GM19351 (cell line): ENCODE results near the gene TCAIM.
"Not testable (repeated sequence)": the region's sequence is repeated elsewhere in the genome, so short reads cannot be mapped to it uniquely, and the experiment has no call there.

Source experiments
- ATAC-seq: cut with Tn5 transposase; IDR thresholded peaks from one replicate; pipeline ENCODE4 v1.9.1; 2021; ENCODE audit warnings: mild to moderate bottlenecking, moderate library complexity; ENCODE audit not compliant: unreplicated experiment

TCAIM gene

DNA sequence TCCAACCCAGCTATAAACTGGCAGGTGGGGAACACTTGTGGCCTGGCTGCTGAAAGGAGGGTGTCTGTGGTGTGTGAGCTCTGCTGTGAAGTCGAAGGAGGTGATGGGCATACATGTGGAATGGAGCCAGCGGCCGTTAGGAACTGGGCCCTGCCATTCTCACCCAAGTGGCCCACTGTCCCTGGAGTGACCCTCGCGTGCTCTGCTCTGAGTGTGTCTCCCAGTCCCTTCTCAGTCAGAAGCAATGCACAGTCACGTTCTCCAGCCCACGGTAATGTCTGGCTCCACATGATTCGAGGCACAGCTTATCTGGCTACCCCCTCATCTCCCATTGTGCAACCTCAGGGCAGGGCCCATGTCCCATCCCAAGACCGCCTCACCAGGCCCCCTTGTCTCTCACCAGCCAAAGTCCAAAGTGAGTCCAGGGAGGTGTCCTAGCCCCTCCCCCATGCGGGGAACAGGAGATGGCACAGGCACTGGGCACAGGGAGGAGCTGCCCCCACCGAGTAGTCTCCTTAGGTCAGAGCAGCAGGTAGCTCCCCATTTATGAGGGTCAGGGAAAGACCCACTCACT lies 76.0 kb downstream of the TCAIM start:
- no peak for ATAC-seq

DNA sequence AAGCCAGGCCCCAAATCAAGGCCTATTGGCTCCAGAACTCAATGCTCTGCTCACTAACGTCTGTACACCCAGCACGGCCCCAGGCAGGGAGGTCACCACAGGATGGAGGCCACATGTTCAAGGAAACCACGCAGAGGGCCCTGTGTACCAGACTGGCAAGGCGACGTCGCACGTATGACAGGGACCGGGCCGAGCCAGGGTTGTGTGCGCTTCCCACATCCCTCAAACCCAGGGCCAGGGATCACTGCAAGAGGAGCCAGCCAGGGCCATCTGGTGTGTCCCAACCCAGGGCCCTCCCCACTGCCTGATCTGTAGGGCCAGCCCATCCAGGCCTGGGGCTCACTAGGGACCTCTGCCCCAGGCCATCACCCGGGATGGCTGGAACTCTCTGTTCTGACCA lies 76.9 kb downstream of the TCAIM start:
- no peak for ATAC-seq

DNA sequence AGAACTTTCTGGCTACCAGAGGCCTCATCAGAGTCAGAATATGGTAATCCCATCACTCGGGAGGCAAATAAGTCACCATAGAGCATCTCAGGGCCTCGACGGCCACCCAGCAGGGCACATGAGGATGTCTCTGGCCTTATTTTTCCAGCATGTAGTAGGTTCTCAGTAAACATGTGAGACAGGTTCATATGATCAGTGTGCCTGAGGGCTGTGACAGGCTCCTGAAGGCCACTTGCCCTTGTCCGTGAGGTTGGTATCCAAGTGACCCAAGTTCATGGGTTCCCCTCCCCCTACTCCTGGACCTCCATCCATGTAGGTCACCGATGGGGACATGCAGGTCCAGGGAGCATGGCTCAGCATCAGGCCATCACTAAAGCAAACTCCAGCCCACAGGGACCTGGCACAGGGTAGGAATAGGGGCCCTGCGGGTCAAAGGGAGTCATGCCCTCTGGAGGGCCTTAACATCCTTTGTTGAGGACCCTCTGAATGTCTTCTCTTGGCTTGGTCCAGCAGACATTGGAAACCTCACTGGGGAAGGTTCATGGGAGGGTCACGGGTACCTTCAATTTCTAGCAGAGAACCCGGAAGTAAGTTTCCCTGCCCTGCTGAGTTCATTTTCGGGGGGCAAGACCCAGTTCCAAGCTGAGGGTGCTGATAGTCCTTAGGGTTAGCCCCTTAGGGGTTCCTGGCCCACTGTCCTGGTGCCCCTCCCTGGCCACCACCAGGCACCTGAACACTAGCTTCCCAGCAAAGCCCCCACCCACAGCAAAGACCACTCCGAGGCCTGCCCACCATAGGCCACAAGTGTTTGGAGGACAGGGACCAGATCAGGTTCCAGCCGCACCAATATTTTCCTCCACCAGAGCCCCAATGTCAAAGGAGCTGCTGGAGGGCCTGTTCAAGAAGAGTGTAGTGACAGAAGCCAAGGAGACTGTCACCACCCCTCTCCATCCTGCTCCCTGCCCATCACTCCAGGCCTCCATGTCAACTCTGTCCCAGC lies 77.8 kb downstream of the TCAIM start:
- ATAC-seq = no peak

DNA sequence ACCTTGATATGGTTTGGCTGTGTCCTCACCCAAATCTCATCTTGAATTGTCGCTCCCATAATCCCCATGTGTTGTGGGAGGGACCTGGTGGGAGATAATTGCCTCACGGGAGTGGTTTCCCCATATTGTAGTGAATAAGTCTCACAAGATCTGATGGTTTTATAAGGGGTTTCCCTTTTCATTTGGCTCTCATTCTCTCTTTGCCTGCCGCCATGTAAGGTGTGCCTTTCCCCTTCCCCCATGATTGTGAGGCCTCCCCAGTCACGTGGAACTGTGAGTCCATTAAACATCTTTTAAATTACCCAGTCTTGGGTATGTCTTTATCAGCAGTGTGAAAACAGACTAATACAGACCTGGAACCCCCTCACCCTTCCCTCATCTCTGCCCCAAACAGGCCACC lies 79.6 kb downstream of the TCAIM start:
- ATAC-seq = not testable (repeated sequence)

DNA sequence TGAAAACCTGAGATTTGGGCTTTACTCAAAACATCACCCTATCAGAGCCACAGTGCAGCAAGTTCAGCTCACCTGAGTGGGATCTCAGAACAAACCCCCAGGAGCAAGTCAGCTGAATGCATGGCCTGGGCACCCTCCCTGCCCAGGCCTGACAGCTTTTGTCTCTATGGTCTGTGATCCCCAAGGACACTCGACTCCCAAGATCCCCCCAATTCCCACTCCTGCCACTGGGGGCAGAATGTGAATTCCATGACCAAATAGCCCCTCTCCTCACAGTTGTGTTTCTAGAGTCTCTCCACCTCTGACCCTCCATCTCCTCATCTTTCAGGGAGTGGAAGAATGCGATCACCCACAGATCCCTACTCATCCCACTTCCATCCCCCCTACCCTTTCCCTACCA lies 80.0 kb downstream of the TCAIM start:
- ATAC-seq = no peak

DNA sequence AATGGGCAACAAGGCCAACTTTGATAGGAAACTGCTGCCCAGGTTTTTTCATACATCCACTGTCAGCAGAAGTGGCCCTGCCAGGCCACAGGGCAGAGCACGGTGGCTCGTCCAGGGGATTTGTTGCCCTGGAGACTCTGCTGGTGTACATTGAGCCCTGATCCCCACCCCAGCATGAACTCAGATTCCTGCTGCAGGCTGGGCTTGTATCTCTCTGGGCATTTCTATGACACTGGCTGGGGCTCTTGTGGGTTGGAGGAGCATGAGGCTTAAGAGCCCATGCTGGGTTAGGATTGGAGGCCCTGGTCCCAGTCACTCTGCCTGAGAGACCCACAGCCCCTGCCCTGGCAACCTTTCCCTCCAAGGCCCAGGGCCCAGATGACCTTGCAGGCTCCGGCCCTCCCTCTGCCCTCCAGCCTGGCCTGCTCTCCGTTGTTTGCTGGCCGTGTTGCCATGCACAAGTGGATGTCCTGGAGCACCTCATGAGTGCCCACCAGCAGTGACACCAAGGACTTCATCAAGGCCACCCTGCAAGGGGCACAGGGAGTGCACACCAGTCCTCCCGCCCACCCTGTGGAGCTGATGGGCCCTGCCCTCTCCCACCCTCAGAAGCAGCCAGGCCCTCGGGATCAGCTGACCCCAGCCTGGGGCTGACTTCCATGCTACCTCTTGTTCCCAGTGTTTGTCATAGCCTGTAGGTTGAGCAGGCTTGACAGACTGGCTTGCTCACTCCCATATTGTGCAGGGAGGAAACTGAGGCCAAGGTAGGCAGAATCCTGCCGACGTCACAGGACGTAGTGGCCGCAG lies 80.8 kb downstream of the TCAIM start:
- ATAC-seq = no peak

DNA sequence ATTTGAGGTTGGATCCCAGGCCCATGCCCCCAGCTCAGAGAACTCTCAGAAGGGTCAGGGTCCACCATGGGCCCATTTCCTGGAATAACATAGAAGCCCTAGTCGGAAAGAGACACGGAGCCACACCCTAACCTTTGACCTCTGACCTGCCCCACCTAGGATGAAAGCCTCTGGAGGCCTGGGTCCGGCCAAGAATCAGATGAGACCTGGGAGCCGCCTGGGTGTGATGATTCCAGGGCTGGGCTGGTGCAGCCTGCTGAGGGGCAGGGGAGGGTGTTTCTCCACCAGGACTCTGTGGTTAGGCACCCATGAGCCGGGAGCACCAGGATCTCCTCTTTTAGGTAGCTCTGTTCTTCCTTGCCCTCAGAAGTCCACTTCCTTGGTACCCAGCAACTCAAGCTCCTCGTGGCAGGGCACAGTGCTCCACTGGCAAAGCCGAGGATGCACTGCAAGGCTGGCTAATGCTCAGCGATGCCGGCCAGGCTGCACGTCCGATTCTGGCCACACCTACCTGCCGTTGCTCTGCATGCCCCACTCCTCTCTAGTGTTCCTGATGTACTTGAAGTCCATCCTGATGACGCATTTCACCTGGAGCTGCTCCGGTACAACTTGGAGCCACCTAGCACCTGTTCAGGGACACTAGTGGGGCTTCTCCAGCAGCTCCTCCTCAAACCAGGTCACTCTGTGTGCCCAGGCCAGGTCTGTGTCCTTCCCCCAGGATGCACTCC lies 81.5 kb downstream of the TCAIM start:
- ATAC-seq = no peak

DNA sequence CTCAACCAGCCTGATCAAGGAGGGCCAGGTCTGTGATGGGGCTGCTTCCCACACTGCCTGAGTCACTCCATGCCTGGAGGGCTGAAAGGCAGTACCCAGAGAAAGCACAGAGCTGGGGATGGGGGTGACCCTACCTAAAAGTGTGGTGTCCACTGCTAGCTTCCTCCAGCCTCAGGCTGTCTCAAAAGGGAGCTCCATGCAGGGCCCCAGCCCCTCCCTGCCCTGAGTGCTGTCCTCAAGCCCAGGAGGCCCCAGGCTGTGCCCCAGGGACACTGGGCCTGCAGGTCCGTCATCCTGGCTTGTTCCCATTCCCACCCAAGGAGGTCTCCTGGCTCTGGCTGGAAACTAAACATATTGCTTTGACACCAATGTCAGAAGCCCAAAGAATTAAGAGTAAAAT lies 82.1 kb downstream of the TCAIM start:
- ATAC-seq = no peak

DNA sequence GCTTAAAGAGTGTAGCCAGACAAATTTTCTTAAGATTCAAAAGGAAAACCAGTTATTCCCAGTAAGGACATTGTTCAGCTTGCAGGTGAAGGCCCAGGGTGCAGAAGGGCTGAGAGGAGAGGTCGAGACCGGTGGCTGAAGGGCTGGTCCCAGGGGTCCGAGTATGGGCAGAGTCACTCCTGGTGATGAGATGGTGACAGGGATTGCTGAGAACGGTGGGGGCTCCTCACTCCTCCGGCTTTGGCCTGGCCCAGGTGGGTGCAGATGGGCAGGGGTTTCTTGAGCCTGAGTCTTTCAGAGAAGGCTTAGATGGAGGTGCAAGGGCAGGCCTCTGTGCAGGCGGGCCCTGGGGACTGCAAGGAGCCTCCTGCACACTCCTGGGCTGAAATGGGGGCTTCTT lies 82.7 kb downstream of the TCAIM start:
- ATAC-seq = no peak

DNA sequence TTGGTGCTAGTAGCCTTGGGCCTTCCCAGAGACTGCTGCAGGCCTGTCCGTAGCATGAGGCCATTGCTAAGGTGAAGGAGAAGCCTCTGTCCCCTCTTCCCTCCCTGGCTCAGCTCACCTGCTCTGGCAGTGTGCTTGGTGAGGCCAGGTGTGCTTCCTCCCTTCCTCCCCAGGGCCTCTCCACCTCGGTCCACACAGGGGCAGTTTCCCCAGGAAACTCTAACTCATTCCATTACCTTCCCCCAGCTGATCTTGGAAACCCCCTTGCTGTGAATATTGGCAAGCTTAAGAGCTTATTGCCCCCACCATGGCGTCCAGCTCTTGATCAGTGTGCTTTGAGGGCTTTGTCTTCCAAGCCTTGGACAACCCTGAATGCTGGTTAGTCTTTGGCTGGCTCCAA lies 86.2 kb downstream of the TCAIM start:
- ATAC-seq = no peak

DNA sequence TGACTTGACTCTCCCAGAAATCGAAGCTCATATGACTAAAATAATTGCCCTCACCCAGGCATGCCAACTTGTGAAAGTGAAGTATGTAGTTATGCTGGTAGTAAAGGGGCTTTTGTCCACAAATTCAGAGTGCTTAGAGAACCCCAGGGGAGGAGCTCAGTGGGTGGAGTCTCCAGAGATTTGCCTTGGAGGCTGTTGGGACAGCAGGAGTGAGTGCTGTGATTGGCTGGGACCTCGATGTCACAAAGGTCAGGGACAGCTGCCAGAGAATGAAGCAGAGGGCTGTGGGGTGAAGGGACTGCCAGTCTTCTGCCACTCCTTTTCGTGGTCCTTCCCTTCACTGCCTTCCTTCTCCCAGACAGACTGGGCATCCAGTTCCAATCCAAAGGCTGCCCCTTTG lies 89.1 kb downstream of the TCAIM start:
- no peak for ATAC-seq

DNA sequence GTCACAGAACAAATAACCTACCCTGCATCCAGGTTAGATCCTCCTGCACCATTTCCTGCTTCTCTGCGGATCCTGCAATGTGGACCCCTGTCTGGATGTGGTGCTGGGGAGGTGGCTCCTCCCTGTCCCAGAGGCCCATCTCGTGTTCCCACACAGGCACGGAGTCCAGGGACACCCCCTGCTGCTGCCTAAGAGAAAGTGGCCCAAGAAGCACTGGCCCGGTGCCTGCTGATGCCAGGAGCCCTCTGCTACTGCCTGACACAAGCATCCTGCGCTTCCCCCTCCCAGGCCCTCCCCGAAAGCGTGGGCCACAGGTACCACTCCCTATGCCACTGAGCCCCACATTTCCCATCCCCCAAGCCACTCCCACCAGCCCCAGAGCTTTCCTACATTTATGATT lies 90.3 kb downstream of the TCAIM start:
- no peak for ATAC-seq

DNA sequence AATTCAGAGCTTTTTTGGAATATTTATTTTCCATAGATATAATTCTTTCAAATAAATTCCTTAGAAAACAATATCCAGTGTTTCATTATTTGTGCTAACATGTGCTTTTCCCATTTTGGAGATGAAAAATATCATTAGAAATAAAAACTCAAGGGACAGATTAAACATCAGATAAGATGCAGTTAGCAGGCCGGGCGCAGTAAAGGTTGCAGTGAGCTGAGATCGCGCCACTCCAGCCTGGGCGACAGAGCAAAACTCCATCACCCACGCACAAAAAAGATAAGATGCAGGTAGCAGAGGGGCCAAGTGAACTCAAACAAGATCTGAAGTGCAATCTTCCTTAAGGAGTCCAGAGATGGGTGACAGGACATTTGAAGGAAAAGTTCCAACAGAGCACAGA lies 90.9 kb downstream of the TCAIM start:
- ATAC-seq = no peak

DNA sequence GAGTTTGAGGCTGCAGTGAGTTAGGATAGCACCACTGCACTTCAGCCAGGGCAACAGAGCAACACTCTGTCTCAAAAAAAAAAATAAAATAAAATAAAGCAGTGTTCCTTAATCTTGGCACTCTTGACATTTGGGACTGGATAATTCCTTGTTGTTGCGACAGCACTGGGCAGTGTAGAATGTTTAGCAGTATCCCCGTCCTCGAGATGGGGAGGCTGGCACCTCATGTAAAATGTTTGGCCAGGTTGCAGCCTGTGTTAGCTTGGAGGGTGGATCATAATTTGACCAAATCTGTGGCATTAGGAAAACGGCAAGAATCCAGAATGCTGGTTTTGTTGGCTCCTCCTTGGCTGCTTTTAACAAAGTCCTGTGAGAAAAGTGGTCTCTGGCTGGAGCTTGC lies 91.9 kb downstream of the TCAIM start:
- ATAC-seq = no peak

DNA sequence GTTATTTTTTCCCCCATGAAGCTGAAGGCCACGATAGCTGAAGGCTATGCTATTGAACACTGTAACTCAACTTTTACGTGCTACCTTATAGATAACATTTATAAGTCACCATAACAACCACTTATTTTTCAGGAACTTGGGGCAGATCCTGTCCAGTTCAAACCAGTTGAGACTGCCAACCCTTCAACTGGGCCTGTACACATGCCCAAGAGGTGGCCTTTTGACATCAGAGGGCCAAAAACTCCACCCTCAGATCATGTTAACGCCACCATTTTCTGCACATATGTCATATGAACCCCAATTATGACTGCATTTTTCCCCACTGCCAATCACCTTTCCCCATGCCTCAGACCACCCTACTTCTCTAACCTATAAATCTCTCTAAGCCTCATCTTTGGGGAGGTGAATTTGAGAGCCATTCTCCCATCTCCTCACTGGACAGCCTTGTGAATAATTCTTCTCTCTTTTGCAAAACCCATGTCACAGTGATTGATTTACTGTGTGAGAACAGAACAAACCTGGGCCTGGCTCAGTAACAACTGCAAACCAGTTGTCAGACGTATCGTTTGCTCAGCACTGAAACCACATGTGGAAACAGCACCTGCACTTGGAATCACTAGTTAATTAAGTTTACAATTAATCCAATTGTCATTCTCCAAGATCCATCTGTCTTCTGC lies 96.4 kb downstream of the TCAIM start:
- no peak for ATAC-seq

DNA sequence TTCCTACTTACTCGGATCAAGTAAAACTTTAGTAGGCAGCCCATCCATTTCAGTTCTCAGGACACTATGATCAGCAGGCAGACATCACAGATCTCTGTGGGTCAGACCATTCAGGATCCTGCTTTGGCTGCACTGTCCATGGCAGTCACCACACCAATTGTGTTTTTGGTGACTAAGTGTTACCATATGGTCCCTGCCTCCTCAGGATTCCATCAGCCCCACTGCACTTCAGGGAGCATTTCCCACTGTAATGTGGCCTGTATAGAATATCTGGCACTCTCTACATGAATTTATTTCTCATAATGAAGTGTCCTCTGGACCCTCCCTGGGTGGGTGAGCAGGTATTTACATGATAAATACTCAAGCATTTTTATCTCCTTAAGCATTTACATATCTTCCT lies 97.6 kb downstream of the TCAIM start:
- ATAC-seq = no peak

DNA sequence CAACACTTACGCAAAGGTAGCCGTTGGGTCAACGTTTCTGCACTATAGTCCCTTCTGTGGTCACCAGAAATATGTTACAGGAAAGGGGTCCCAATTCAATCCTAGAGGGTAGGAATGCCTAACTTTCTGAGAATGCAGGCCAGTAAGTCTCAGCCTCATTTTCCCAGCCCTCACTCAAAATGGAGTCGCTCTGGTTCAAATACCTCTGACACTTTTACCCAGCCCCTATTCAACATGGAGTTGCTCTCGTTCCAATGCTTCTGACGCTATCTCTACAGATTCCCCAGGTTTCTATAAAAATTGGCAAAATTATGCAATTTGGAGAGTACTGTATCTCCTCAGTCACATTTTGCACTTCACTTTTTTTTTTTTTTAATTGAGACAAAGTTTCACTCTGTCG lies 99.2 kb downstream of the TCAIM start:
- ATAC-seq = no peak

DNA sequence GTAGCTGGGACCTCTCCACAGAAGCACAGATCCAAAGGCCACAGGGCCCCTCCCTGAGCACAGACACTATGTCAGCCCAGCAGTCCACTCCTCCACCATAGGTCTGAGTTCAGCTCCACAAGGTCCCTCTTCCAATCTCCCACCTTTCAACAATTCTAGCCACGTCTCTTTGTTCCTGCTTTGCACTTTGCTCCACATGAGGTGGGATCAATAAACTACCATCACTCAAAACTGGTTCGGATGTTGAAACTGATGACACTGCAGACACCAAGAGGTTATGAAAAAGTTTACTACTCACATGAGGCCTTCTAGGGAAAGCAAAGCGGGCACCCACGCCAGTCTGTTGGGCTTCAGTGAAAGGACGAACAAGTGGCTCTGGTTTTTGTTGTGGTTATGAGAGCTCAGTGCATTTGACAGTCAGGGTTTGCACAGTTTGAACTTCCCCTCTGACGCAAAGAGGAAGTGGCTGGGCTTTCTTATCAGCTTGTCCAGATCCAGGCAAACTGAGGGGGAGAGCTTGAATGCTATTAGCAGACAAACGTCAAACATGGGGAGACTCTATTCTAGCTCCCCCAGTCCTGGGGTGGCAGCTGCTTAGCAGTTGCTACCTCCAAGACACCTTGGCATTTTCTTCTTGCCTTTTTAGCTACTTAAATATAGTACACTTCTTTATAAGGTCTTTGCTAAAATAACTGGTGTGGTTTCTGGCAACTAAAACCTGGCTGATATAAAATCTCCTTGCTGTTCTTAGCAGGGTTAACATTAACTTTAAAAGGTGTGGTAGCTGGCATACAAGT lies 101.1 kb downstream of the TCAIM start:
- ATAC-seq = peak; percentile 94

DNA sequence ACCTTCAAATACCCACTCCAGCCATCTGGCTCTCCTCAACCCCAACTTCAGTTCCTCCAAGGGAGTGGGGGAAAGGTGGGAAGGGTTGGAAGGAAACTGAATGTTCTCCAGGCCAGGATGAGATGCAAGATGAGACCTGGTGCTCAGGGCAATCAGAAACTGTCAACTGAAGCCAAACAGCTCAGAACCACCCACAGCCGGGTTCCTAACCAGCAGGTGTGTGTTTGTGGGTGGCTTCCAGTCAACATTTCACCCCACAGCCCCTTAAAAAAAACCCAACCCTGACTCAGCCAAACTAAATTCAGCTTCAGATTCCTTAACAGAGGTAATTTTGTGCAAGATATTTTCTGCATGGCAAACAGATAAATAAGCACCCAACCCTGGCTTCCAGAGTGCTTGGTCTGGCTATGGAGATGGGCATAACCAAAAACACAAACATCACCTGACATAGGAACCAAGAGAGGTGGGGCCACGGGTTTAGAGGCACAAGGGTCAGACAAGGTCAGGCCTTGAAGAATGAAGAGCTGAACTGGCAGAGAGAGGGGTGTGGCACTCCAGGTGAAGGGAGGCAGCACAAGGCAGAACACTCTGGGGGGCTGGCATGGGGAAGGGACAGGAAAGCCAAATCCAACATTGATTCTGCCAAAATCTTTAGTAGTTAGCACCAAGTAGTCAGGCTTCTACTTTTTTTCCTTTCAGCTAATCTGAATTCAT lies 104.2 kb downstream of the TCAIM start:
- ATAC-seq = no peak
